HG02763 (cell line): Measurements from ENCODE around the gene GMCL2.
A peak's percentile ranks its signal among the peaks of the same experiment; 100 is the strongest.
"Not testable (repeated sequence)": the region's sequence is repeated elsewhere in the genome, so short reads cannot be mapped to it uniquely, and the experiment has no call there.

Source experiments
- ATAC-seq: cut with Tn5 transposase; IDR thresholded peaks from one replicate; pipeline ENCODE4 v1.9.1; 2021; ENCODE audit warnings: mild to moderate bottlenecking, moderate library complexity; ENCODE audit not compliant: unreplicated experiment

GMCL2 gene, protein sequence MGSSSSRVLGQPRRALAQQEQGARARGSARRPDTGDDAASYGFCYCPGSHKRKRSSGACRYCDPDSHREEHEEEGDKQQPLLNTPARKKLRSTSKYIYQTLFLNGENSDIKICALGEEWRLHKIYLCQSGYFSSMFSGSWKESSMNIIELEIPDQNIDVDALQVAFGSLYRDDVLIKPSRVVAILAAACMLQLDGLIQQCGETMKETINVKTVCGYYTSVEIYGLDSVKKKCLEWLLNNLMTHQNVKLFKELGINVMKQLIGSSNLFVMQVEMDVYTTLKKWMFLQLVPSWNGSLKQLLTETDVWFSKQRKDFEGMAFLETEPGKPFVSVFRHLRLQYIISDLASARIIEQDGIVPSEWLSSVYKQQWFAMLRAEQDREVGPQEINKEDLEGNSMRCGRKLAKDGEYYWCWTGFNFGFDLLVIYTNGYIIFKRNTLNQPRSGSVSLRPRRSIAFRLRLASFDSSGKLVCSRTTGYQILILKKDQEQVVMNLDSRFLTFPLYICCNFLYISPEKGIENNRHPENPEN

DNA sequence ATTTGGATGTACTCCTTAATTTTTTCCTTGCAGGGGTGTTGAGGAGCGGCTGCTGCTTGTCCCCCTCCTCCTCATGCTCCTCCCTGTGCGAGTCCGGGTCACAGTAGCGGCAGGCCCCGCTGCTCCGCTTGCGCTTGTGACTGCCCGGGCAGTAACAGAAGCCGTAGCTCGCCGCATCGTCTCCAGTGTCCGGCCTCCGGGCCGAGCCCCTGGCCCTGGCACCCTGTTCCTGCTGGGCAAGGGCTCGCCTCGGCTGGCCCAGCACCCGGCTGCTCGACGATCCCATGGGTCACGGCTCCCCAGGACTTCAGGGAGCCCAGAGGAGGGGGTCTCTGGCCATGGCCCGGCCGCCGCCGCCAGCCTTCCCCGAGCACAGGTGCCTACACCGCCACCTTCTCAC, at the start of gene GMCL2:
Gene GMCL2 (minus strand): TSS at position 358 of the 400 bp plus-strand sequence. CDS start 72 bp downstream, at position 286.
- ATAC-seq: no peak

DNA sequence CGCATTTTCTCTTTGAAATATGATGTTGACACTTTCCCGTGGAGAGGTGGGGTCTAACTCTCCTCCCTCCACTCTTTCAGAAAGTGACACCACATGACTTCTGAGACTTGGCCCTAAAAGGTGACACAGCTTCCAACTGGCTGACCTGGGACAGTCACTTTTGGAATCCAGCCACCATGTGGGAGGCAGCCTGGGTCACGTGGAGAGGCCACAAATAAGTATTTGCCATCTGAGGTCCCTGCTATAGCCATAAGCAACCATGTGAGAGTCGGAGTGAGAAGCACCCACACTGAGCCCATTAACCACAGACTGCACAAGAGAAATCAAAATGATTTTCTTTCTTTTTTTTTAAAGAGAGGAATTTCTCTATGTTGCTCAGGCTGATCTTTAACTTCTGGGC, 49.5 kb upstream of the GMCL2 start:
- ATAC-seq: no peak

DNA sequence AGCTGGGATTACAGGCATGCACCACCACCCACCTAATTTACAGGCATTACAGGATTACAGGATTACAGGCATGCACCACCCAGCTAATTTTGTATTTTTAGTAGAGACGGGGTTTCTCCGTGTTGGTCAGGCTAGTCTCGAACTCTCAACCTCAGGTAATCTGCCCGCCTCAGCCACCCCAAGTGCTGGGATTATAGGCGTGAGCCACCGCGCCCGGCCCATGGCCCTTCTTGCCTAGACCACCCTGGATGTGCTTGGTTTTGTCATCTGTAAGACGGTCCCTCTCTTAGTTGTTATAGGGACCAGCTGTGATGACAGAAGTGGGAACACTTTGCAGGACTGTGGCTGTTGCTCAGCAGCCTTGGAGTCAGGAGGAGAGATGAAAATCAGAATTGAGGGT, 49.0 kb upstream of the GMCL2 start:
- no peak for ATAC-seq

DNA sequence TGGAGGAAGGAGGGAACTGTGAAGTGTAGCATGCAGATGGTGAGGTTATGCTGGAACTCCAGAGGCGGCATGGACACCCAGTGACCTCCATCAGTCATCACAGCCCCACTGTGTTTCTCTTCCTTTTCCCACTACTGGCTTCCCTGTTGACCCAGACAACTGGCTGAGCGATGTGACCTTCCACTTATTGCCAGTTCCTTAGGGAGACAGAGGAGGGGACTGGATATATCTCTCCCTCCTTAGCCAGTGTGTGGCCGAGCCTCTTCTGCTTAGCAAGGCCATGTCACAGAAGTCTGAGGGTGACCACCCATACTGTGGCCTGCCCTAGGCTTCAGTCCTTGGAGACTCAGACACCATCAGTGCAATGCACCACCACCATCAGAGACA, 48.4 kb upstream of the GMCL2 start:
- ATAC-seq: no peak

DNA sequence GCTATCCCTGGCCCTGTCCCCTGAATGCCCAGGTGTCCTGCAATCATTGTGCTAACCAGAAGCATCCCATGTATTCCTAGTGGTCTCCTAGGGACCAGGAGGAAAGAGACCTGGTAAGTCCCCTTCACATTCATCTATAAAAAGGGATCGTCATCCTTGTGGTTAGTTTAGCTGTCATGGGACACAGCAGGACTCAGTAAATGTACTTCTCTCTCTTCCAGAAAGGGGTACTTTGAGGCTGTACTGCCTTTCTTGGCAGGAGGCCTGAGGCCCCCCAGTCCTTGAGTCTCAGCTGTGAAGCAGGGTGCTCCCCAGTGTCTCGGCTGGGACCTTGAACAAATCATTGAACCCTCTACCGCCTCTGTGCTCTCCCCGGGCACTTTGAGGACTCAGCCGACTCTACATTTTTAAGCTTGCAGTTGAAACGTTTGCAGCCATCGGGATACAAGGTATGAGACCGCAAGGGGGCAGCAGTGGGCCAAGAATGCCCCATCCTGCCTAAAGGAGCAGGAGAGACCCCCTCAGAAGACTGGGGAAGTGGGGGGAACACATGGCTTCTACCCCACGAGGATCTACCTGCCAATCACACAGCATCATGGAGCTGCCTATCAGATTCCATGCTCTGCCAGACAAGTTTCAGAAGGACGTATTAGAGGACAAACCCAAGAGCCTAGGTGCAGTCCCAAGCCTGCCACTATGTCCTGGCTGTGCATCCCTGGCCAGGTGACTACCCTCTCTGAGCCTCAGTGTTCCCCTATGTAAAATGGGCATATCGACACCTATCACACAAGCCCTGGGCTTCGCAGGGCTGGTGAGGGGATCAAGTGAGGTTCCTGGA, 47.8 kb upstream of the GMCL2 start:
- no peak for ATAC-seq

DNA sequence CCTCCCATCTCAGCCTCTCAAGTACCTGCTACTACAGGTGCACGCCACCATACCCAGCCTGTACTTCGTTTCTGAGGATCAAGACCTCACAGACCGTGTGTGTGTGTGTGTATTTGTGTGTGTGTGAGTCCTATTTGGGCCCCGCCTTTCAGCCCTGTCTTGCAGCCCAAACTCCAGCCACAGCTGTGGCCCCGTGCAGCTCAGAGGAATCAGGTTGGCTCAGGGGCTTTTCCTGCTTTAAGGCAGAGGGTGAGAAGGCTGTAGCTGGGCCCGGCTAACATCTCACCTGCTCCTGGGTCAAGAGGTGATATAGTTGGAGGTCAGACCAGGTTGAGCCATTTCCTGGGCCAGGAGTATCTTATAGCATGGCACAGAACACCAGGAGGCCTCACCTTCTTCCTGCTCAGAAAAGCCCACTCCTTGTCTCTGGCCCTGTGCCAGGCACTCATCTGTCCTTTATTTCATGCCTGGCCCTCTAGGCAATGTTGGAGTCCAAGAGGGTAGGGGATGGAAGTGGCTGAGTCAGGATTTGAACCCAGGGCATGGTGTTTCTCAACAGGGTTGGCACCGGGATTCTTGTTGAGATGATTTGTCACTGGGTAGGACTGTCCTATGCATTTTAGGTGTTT, 47.1 kb upstream of the GMCL2 start:
- ATAC-seq: no peak

DNA sequence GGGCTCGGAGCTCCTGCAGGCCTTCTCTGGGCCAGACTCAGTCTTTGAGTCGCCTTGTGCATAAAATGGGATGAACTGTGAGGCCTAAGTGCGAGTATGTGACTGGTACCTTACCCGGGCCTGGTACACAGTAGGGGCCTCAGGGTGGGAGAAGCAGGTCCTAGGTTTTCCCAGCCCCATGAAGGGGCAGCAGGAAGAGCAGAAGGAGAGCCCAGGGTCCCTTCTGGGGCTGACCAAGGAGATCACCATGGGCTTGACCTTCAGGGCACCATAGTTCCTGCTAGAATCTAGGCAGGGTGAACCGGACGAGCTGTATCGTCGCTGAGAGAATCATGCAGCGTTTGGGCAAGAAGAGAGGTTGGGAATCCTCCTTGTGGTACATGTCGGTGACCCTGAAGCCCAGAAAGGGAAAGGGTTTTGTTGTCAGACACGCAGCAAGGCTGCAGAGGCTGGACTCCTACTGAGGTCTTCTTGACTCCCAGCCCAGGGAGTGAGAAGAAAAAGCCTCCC, 45.8 kb upstream of the GMCL2 start:
- no peak for ATAC-seq

DNA sequence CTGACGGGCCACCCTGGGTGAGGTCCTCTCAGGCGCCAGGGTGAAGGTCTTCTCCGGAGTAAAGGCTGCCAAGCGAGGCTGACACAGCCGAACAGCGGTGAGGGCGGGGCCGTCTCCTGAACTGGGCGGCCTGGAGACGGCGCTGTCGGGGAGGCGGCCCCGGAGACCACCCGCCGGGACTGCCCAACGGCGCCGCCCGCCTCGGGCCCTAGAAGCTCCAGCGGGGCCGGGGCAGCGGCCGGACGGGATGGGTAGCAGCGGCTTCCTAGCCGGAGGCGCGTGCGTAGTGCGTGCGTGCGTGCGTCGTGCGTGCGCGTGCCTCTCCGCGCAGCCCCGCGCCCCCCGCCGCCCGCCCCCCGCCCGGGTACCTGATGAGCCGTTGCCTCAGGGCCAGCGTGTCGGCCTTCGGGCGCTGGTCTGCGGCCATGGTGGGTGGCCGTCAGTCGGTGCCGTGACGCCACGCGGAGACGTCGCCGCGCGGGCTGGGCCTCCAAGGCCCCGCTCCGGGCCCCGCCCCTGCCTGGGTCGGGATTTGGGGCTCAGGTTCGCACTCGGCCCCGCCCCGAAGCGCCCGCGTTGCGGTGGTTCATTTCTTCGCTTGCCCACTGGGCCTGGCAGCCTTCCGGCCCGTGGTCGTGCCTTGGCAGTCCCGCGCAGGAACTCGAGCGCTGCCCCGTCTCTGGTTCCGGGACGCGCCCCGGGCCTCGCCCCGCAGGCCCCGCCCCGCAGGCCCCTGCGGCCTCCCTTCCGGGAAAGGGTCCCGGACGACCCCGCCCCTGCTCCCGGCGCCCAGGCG, 45.2 kb upstream of the GMCL2 start, which contains the start of gene PHYKPL:
Gene PHYKPL (minus strand): TSS at position 679 of the 796 bp plus-strand sequence. CDS start 252 bp downstream, at position 427.
- ATAC-seq: peak; percentile 68

DNA sequence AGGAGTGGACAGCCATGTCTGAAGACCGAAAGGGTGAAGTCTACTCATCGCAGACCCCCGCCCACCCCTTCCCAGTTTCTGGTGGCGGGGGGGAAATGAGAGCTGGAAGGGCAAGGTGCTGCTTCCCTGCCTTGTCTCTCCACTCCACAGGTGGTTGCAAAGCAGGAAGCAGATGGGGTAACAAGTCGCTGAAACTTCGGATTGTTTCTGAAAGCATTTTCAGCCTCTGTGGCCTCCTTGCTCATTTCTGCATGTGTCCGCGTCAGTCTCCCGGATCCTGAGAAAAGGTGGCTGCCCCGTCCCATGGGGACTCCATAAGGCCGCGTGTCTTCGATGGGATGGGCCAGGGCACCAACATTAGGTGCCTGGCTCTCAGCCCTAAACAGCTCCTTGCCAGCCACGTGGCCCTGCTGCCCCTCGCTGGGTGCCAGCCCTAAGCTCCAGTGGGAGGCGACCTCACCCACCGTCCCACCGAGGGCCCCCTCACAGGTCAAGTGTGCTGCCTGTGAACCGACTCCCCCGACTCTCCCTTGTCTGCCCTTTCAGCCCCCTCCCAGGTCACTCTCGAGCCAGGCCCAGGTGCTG, 44.5 kb upstream of the GMCL2 start:
- ATAC-seq: no peak

DNA sequence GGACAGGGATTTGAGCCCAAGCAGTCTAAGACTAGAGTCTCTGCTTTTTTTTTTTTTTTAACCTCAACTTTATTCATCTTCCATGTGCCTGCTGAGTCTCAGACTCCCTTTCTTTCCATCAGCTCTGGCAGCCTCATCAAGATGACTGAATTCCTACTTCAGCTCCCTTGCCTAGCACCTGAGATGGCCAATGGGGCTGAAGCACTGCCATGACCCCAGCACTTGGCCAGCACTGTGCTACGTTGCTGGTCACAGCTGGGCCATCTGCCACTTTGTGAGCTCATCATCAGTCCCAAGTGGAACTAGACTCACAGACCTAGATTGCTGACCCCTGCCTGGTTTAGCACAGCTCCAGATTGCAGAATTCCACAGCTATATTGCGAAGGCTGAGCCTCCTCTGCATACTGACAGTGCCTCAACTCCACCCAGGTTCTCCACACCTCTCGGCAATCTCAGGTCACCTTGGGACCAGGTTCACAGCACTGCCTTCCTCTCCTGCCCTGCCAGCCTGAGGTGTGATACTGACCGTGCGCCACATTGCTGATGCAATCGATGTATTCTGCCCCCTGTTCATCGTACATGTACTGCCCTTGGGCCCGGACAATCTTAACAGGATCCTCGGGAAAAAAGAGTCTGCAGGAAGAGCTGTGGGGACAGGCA, 43.8 kb upstream of the GMCL2 start:
- ATAC-seq: no peak

DNA sequence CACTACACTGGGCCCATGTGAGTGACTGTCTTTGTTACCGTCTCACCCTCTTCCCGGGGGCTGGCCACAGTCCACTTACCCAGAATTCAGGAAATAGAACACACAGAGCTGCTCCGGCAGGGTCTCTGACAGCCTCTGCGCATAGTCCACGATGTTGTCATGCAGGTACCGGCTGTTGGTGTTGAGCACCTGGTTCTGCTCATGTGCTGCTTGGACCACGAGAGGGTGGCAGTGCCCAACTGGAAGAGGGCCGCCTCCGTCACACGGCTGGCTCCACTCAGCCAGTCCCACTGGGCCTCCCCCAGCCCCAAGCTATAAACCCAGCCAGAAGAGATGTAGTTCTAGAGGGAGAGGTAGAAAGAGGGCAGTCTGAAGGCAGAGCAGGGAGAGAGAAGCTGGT, 42.7 kb upstream of the GMCL2 start:
- no peak for ATAC-seq

DNA sequence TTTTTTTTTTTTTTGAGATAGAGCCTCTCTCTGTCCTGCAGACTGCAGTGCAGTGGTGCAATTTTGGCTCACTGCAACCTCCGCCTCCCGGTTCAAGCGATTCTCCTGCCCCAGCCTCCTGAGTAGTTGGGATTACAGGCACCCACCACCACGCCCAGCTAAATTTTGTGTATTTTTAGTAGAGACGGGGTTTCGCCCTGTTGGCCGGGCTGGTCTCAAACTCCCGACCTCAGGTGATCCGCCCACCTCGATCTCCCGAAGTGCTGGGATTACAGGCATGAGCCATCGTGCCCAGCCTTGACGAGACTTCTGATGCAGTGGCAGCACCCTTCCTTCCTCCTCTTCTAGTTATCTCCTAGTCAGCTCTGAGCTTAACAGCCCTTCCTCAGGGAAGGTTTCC, 41.9 kb upstream of the GMCL2 start:
- ATAC-seq: not testable (repeated sequence)

DNA sequence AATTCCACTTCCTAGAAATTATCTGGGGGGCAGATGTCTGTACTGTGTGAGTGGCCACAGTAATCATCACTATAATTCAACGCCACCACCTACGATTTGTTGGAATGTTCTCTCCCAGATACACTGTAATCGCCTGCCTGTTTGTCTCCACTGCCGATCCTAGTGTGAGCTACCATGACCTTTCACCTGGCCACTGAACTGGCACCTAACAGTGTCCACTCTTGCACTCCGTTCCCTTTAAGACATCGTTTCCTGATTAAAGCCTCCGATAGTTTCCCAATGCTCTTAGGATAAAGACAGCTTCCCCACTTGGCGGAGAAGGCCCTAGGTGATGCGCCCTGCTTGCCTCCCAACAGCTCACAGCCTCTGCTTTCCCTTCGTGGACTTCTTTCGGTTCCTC, 41.4 kb upstream of the GMCL2 start:
- ATAC-seq: no peak

DNA sequence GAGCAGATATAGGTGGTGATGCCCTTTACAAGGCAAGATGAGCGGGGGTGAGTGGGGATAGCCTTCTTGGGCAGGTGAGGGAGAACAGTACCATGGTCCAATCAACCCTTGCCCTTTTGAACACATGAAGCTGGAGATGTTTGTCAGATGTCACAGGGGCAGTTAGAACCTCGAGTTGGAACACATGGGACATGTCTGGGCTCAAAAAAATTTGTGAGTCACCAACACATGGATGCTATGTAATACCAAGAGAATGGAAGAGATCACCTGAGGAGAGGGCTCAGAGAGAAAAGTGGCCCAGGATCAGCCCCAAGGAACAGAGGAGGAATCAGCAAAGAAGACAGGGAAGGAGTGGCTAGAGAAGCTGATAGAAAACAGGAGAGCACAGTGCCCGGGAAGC, 40.8 kb upstream of the GMCL2 start:
- no peak for ATAC-seq

DNA sequence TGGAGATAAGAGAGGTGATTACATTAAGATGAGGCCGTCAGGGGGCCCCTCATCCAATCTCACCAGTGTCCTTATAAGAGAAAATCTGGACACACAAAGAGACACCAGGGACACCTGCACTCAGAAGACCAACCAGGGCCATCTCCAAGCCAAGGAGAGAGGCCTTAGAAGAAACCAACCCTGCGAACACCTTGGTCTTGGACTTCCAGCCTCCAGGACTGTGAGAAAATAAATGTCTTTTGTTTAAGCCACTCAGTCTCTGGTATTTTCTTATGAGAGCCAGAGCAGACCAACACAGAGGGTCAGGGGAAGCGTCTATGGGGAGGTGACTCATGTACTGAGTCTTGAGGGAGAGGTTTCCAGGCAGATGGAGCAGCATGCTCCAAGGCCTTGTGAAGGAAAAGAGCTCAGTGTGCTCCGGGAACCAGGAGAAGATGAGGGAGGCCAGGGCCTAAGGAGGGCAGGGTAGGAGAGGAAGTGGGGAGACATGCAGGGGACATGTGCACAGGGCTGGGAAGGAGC, 40.0 kb upstream of the GMCL2 start:
- ATAC-seq: no peak

DNA sequence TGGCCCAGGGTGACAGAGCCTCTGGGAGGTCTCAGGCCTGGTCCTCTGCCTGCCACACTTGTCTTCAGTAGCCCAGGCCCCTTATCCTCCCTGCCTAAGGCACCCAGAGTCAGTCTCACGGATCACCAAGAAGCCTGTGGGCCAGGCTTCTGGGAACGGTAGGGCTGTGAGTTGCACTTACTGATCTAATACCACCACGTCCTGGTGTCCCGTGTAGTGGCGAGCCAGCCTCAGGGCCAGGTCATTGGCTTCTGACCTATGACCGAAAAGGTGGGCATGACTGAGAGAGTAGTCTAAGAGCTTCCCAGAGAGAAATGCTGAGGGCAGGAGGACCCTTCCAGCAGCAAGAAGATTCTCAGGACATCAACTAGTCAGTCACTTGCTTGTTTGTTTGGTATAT, 38.0 kb upstream of the GMCL2 start:
- no peak for ATAC-seq

DNA sequence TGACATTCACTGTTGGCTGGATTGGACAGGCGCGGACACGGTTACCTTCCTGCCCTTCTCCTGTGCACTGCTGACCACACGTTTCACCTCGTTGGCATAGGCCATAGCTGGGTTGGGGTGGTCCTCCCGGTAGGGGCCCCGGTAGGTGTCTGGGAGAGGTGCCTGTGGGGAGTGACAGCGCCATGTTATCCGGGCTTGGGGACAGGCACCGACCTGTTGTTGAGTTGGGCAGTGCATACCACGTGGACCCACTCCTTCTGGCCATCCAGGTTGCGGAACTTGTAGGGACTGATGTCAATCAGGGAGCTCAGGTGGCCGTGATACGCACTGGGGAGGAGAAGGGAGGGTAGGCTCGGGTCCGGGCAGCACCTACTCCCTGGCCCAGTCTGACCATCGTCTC, 37.2 kb upstream of the GMCL2 start:
- ATAC-seq: no peak

DNA sequence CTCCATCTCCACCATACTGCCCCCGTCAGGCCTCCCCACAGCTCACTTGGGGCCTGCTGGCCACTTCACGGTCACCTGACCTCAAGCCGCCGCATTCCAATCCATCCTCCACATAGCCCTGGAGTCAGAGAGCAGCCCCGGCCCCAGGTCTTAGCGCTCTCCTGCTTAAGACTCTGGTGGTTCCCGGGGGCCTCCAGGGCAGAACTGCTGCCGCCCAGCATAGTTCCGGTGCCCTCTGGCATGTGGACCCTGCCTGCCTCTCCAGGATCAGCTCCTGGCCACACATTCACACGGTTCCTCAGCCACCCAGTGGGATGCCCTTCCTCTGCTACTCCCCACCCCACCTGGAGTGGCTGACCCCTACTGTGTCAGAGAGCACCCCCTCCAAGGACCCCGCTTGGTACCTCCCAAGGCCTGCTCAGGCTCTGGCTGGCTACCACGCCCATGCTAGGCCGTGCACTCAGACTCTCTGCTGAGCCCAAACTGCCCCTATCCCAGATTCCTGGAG, 36.7 kb upstream of the GMCL2 start:
- ATAC-seq: no peak

DNA sequence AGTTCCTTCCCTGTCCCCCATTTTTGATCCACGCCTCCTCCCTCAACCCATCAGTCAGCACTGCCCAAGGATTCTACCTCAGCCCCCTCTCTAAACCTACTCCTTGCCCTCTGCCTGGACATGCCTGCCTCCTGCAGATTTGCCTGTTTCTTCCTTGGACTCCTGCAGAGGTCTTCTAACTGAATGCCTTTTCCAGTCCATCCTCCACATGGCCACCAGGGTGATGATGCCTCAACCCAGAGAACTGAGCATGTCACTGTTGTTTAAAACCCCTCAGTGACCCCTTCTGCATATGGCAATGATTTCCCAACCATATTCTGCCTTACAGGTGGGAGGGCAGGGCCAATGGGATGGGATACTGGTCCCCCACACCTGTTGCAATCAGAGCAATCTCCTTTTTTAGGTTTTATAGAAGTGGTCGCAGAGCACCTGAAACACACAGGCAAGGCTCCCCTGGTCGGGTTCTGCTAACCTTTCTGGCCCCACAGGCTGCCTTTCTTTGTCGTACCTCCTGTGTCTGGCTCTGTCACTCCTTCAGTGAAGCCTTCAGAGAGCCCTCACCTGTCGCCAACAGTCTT, 36.1 kb upstream of the GMCL2 start:
- ATAC-seq: no peak
